ENCODE results near the gene ANKRD52.
A peak's percentile ranks its signal among the peaks of the same experiment; 100 is the strongest.

The ANKRD52 gene

GRCh38 chr12:56299853-56300643, 41.9 kb upstream of the ANKRD52 start, which contains the start of gene CS:
Gene CS (minus strand): TSS chr12:56300330. CDS start chr12:56300201, 129 bp downstream.
- peak; percentile 95 for DNase-seq (ENCODE audit: low spot score)
- TF ChIP-seq, protein P1, sequence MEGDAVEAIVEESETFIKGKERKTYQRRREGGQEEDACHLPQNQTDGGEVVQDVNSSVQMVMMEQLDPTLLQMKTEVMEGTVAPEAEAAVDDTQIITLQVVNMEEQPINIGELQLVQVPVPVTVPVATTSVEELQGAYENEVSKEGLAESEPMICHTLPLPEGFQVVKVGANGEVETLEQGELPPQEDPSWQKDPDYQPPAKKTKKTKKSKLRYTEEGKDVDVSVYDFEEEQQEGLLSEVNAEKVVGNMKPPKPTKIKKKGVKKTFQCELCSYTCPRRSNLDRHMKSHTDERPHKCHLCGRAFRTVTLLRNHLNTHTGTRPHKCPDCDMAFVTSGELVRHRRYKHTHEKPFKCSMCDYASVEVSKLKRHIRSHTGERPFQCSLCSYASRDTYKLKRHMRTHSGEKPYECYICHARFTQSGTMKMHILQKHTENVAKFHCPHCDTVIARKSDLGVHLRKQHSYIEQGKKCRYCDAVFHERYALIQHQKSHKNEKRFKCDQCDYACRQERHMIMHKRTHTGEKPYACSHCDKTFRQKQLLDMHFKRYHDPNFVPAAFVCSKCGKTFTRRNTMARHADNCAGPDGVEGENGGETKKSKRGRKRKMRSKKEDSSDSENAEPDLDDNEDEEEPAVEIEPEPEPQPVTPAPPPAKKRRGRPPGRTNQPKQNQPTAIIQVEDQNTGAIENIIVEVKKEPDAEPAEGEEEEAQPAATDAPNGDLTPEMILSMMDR (IDR thresholded peaks at IDR 0.05; ENCODE audit: extremely low read depth, insufficient read depth, missing control alignments) = no peak
- in situ Hi-C loops (cut with MboI; ENCODE audit: low pct_unique_long_range_greater_than_20kb, low sequenced_read_pairs, unreplicated experiment) = no loop called here

- in situ Hi-C loops (cut with MboI; ENCODE audit: low pct_unique_long_range_greater_than_20kb, low sequenced_read_pairs, unreplicated experiment) = no loop called here
Observed at GRCh38 chr12:56299308-56299852, 41.2 kb upstream of the ANKRD52 start.

GRCh38 chr12:56298828-56299227, 40.6 kb upstream of the ANKRD52 start:
- no peak for DNase-seq (ENCODE audit: low spot score)
- TF ChIP-seq, protein P1 (IDR thresholded peaks at IDR 0.05; ENCODE audit: extremely low read depth, insufficient read depth, missing control alignments) = no peak
- in situ Hi-C loops (cut with MboI; ENCODE audit: low pct_unique_long_range_greater_than_20kb, low sequenced_read_pairs, unreplicated experiment) = no loop called here

More at GRCh38 chr12:56299308-56299852, 41.2 kb upstream of the ANKRD52 start:
- DNase-seq (ENCODE audit: low spot score) = no peak
- TF ChIP-seq, protein P1 (IDR thresholded peaks at IDR 0.05; ENCODE audit: extremely low read depth, insufficient read depth, missing control alignments) = no peak

GRCh38 chr12:56297400-56297799, 39.2 kb upstream of the ANKRD52 start:
- TF ChIP-seq, protein P1 (IDR thresholded peaks at IDR 0.05; ENCODE audit: extremely low read depth, insufficient read depth, missing control alignments) = no peak
- in situ Hi-C loops (cut with MboI; ENCODE audit: low pct_unique_long_range_greater_than_20kb, low sequenced_read_pairs, unreplicated experiment) = no loop called here
- no peak for DNase-seq (ENCODE audit: low spot score)

GRCh38 chr12:56296295-56296694, 38.1 kb upstream of the ANKRD52 start:
- DNase-seq (ENCODE audit: low spot score) = no peak
- TF ChIP-seq, protein P1 (IDR thresholded peaks at IDR 0.05; ENCODE audit: extremely low read depth, insufficient read depth, missing control alignments) = no peak
- in situ Hi-C loops (cut with MboI; ENCODE audit: low pct_unique_long_range_greater_than_20kb, low sequenced_read_pairs, unreplicated experiment) = no loop called here

GRCh38 chr12:56293795-56294194, 35.6 kb upstream of the ANKRD52 start:
- DNase-seq (ENCODE audit: low spot score) = no peak
- in situ Hi-C loops (cut with MboI; ENCODE audit: low pct_unique_long_range_greater_than_20kb, low sequenced_read_pairs, unreplicated experiment) = no loop called here
- TF ChIP-seq, protein P1 (IDR thresholded peaks at IDR 0.05; ENCODE audit: extremely low read depth, insufficient read depth, missing control alignments) = no peak
